Astrocyte (in vitro differentiated cells and primary cell): ENCODE data around the gene NLRP9. TPM values are rescaled to one million over a fixed set of nuclear protein-coding genes. Genes with fewer than 3 reads are reported as not detected.

Experiments used
- DNase-seq: peaks from one replicate; pipeline ENCODE4 v3.0.0-alpha.2; 2010; ENCODE audit warnings: low read depth
- FAIRE-seq: peaks from 2 replicates; lab custom pipeline; 2011; peaks lifted over from hg19 to GRCh38; lab: Jason Lieb, UNC
- H2AFZ ChIP-seq: 2 replicates; pipeline ENCODE4 v1.6.0; 2012; ENCODE audit warnings: low read depth, low read length, inconsistent platforms
- H3K27ac ChIP-seq: 2 replicates; pipeline ENCODE4 v1.5.1; 2011; ENCODE audit warnings: low read depth, low read length, inconsistent platforms
- H3K27me3 ChIP-seq: 2 replicates; pipeline ENCODE4 v1.6.0; 2011; ENCODE audit warnings: low read length, inconsistent platforms; ENCODE audit not compliant: insufficient read depth
- H3K36me3 ChIP-seq: 2 replicates; pipeline ENCODE4 v1.5.1; 2011; ENCODE audit warnings: low read length, inconsistent platforms; ENCODE audit not compliant: insufficient read depth
- H3K4me1 ChIP-seq: 2 replicates; pipeline ENCODE4 v1.5.1; 2011; ENCODE audit warnings: low read length, inconsistent platforms; ENCODE audit not compliant: insufficient read depth
- H3K4me2 ChIP-seq: 2 replicates; pipeline ENCODE4 v1.6.0; 2012; ENCODE audit warnings: low read length, inconsistent platforms
- H3K4me3 ChIP-seq: 2 replicates; pipeline ENCODE4 v1.5.1; 2011; ENCODE audit warnings: low read depth, mild to moderate bottlenecking, low read length, inconsistent platforms; ENCODE audit not compliant: insufficient read depth
- H3K79me2 ChIP-seq: 2 replicates; pipeline ENCODE4 v1.6.0; 2012; ENCODE audit warnings: mild to moderate bottlenecking, low read length, inconsistent platforms; ENCODE audit not compliant: insufficient read depth
- H3K9ac ChIP-seq: 2 replicates; pipeline ENCODE4 v1.6.0; 2012; ENCODE audit warnings: mild to moderate bottlenecking, low read length, inconsistent platforms
- H3K9me3 ChIP-seq: 2 replicates; pipeline ENCODE4 v1.5.1; 2012; ENCODE audit warnings: low read depth, mild to moderate bottlenecking, low read length, inconsistent platforms; ENCODE audit not compliant: insufficient read depth
- H4K20me1 ChIP-seq: 2 replicates; pipeline ENCODE4 v1.6.0; 2012; ENCODE audit warnings: low read length, inconsistent platforms; ENCODE audit not compliant: insufficient read depth
- H3K27ac Mint-ChIP-seq: one replicate; pipeline ENCODE4 v1.8.0; 2021; ENCODE audit warnings: mild to moderate bottlenecking, mixed read lengths; ENCODE audit not compliant: unreplicated experiment
- H3K27me3 Mint-ChIP-seq: one replicate; pipeline ENCODE4 v1.8.0; 2021; ENCODE audit warnings: low read depth, mixed read lengths; ENCODE audit not compliant: unreplicated experiment
- H3K36me3 Mint-ChIP-seq: one replicate; pipeline ENCODE4 v1.8.0; 2021; ENCODE audit warnings: low read depth, mixed read lengths; ENCODE audit not compliant: unreplicated experiment
- H3K4me1 Mint-ChIP-seq: one replicate; pipeline ENCODE4 v1.8.0; 2021; ENCODE audit warnings: low read depth, mixed read lengths; ENCODE audit not compliant: unreplicated experiment
- H3K4me3 Mint-ChIP-seq: one replicate; pipeline ENCODE4 v1.8.0; 2021; ENCODE audit warnings: mild to moderate bottlenecking, moderate library complexity, mixed read lengths; ENCODE audit not compliant: unreplicated experiment
- H3K9me3 Mint-ChIP-seq: one replicate; pipeline ENCODE4 v1.8.0; 2021; ENCODE audit warnings: mild to moderate bottlenecking, mixed read lengths; ENCODE audit not compliant: unreplicated experiment
- EZH2 ChIP-seq: IDR thresholded peaks from 2 replicates; pipeline ENCODE4 v1.6.1; 2012; ENCODE audit warnings: mild to moderate bottlenecking, low read length, inconsistent platforms; ENCODE audit not compliant: insufficient read depth
- total RNA-seq: library from RNA; stranded (reverse); gene quantifications from 2 replicates; pipeline ENCODE4 v1.2.1, GENCODE V29; 2021
- TF ChIP-seq, protein P1 (sequence below): IDR thresholded peaks from 2 replicates; pipeline ENCODE4 v1.5.1; 2011; ENCODE audit warnings: low read depth, mild to moderate bottlenecking, inconsistent platforms, low read length, moderate library complexity; ENCODE audit not compliant: insufficient read depth

NLRP9 gene
- total RNA-seq, 1 donor from 2014 or later, result not detected

DNA sequence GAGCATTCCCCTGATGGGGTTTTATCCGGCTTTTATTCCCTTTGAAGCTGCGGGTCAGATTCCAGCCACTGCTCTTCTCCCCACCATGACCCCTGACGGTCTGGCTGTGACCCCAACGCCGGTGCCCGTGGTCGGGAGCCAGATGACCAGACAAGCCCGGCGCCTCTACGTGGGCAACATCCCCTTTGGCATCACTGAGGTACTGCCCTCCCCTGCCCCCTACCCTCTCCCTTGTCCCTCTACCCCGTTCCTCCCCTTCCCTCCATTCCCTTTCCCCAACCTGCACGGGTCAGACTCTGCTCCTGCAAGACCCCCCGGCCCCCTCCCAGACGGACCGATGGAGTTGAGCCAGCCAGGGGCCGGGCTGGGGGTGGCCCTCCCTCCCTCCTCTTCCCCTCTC, 77.2 kb downstream of the NLRP9 start:
- FAIRE-seq, result no peak
- TF ChIP-seq EZH2, result no peak
- TF ChIP-seq, protein P1, sequence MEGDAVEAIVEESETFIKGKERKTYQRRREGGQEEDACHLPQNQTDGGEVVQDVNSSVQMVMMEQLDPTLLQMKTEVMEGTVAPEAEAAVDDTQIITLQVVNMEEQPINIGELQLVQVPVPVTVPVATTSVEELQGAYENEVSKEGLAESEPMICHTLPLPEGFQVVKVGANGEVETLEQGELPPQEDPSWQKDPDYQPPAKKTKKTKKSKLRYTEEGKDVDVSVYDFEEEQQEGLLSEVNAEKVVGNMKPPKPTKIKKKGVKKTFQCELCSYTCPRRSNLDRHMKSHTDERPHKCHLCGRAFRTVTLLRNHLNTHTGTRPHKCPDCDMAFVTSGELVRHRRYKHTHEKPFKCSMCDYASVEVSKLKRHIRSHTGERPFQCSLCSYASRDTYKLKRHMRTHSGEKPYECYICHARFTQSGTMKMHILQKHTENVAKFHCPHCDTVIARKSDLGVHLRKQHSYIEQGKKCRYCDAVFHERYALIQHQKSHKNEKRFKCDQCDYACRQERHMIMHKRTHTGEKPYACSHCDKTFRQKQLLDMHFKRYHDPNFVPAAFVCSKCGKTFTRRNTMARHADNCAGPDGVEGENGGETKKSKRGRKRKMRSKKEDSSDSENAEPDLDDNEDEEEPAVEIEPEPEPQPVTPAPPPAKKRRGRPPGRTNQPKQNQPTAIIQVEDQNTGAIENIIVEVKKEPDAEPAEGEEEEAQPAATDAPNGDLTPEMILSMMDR, result no peak
- Histone ChIP-seq H3K79me2 (peaks cover 93% of the 10 kb centered on the region), H4K20me1 (peaks cover 97% of the 10 kb centered on the region), H3K27me3 (no peaks in the 10 kb centered on the region), H3K4me3 (no peak overlapping the region), H3K9ac (no peak overlapping the region), H3K4me1 (peaks cover 22% of the 10 kb centered on the region), H3K36me3 (peaks cover 24% of the 10 kb centered on the region), H3K4me2 (no peak overlapping the region), H3K27ac (no peak overlapping the region), H2AFZ (no peak overlapping the region), H3K9me3 (no peaks in the 10 kb centered on the region)
- H3K4me3 Mint-ChIP-seq, result no peak overlapping the region
- no peak for DNase-seq
- H3K4me1 Mint-ChIP-seq, result peaks cover 28% of the 10 kb centered on the region
- peaks cover 16% of the 10 kb centered on the region for H3K36me3 Mint-ChIP-seq
- H3K27me3 Mint-ChIP-seq, result no peaks in the 10 kb centered on the region
- H3K27ac Mint-ChIP-seq, result no peak overlapping the region
- H3K9me3 Mint-ChIP-seq, result no peaks in the 10 kb centered on the region

DNA sequence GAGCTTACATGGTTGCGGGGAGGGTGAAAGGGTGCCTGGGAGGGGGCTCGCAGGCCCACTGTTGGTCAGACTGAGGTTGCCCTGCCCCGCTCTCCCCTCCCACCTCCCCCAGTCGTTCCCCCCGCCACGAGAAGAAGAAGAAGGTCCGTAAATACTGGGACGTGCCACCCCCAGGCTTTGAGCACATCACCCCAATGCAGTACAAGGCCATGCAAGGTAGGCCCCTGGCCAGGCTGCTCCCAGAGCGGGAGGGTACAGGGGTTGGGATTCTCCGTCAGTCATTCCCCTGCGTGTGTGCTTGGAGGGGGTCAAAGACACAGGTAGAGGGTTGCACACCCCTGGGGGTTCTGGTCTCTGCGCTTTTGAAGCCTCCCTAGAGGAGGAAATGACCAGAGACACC, 77.8 kb downstream of the NLRP9 start:
- peak overlapping the region; percentile 26 for H3K27ac Mint-ChIP-seq
- peaks cover 19% of the 10 kb centered on the region for H3K36me3 Mint-ChIP-seq
- peaks cover 96% of the 10 kb centered on the region for H3K79me2 ChIP-seq
- H3K27me3 Mint-ChIP-seq, result no peaks in the 10 kb centered on the region
- H3K4me2 ChIP-seq, result no peak overlapping the region
- FAIRE-seq (no peak), DNase-seq (no peak)
- H3K9ac ChIP-seq, result no peak overlapping the region
- TF ChIP-seq, protein P1, result no peak
- H3K27ac ChIP-seq, result no peak overlapping the region
- peaks cover 97% of the 10 kb centered on the region for H4K20me1 ChIP-seq
- H3K4me1 Mint-ChIP-seq, result peaks cover 28% of the 10 kb centered on the region
- no peaks in the 10 kb centered on the region for H3K9me3 Mint-ChIP-seq
- H3K9me3 ChIP-seq, result no peaks in the 10 kb centered on the region
- H3K36me3 ChIP-seq, result peaks cover 21% of the 10 kb centered on the region
- no peak overlapping the region for H3K4me3 Mint-ChIP-seq
- H3K4me1 ChIP-seq, result peaks cover 26% of the 10 kb centered on the region
- H3K4me3 ChIP-seq, result no peak overlapping the region
- no peak overlapping the region for H2AFZ ChIP-seq
- H3K27me3 ChIP-seq, result no peaks in the 10 kb centered on the region

DNA sequence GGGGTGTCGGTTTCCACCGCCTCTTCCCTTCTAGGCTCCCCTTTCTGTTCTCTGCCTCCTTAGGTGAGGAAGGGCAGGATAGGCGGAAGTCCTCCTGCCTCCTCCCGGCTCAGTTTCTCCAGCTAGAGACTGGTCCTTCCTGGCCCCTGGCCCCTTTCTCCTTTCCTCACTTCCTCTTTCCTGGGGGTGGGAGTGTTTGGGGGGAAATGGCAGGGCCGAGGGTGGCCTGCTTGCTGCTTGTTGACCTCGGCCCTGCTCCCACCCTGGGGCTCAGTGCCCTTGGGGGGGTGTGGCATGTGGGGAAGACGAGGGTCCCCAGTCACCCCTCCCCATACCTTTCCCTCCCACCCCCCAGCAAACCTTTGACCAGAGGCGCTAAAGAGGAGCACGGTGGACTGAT, 78.4 kb downstream of the NLRP9 start:
- Mint-ChIP-seq H3K36me3 (peaks cover 17% of the 10 kb centered on the region), H3K27ac (no peak overlapping the region)

More for the DNA sequence above, 78.4 kb downstream of the NLRP9 start:
- Mint-ChIP-seq H3K4me3 (peak overlapping the region; percentile 45), H3K9me3 (no peaks in the 10 kb centered on the region), H3K4me1 (peaks cover 28% of the 10 kb centered on the region), H3K27me3 (no peaks in the 10 kb centered on the region)
- TF ChIP-seq, protein P1, result no peak
- TF ChIP-seq EZH2, result no peak
- Histone ChIP-seq H3K9me3 (no peaks in the 10 kb centered on the region), H3K4me1 (peaks cover 26% of the 10 kb centered on the region), H3K79me2 (peaks cover 99% of the 10 kb centered on the region), H3K4me3 (no peak overlapping the region), H3K27me3 (no peaks in the 10 kb centered on the region), H4K20me1 (peaks cover 94% of the 10 kb centered on the region), H3K36me3 (peaks cover 21% of the 10 kb centered on the region), H3K27ac (no peak overlapping the region), H3K9ac (no peak overlapping the region), H2AFZ (no peak overlapping the region), H3K4me2 (no peak overlapping the region)
- DNase-seq (no peak), FAIRE-seq (no peak)
